SU-DHL-6 (cell line): ENCODE results near the gene PPP1R37.

Experiments
- EZH2phosphoT487 ChIP-seq: fragments of 200-600 bp; sonication (generic), shearing (Covaris generic); conservative IDR thresholded peaks from 2 replicates; pipeline ENCODE4 v1.6.1; 2018; ENCODE audit warnings: mild to moderate bottlenecking, antibody characterized with exemption, low read length, moderate library complexity, mixed read lengths
- TF ChIP-seq, protein P1 (sequence below): fragments of 200-600 bp; sonication (generic); IDR thresholded peaks from one replicate; pipeline ENCODE4 v1.5.1; 2017; ENCODE audit warnings: antibody characterized with exemption, mild to moderate bottlenecking, low read length, moderate library complexity; ENCODE audit not compliant: insufficient read depth, poor library complexity, severe bottlenecking

GRCh38 chr19:45156011-45156630 is 63.1 kb downstream of the PPP1R37 start:
- TF ChIP-seq, protein P1, sequence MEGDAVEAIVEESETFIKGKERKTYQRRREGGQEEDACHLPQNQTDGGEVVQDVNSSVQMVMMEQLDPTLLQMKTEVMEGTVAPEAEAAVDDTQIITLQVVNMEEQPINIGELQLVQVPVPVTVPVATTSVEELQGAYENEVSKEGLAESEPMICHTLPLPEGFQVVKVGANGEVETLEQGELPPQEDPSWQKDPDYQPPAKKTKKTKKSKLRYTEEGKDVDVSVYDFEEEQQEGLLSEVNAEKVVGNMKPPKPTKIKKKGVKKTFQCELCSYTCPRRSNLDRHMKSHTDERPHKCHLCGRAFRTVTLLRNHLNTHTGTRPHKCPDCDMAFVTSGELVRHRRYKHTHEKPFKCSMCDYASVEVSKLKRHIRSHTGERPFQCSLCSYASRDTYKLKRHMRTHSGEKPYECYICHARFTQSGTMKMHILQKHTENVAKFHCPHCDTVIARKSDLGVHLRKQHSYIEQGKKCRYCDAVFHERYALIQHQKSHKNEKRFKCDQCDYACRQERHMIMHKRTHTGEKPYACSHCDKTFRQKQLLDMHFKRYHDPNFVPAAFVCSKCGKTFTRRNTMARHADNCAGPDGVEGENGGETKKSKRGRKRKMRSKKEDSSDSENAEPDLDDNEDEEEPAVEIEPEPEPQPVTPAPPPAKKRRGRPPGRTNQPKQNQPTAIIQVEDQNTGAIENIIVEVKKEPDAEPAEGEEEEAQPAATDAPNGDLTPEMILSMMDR, result no peak
- no peak for TF ChIP-seq EZH2phosphoT487
